ENCODE results near the gene MAPRE2. TPM values are rescaled to one million over a fixed set of nuclear protein-coding genes. Genes with fewer than 3 reads are reported as not detected.
"Not testable (repeated sequence)": the region's sequence is repeated elsewhere in the genome, so short reads cannot be mapped to it uniquely, and the experiment has no call there.

The MAPRE2 gene
- total RNA-seq, 1 experiment from 2014 or later: 23.1 TPM

GRCh38 chr18:35153609-35154272 lies 112.5 kb downstream of the MAPRE2 start:
- no peak for DNase-seq (ENCODE audit: low spot score)

GRCh38 chr18:35155398-35156117 lies 114.3 kb downstream of the MAPRE2 start:
- no peak for DNase-seq (ENCODE audit: low spot score)

GRCh38 chr18:35157181-35157580 lies 116.0 kb downstream of the MAPRE2 start:
- DNase-seq (ENCODE audit: low spot score): no peak

DNA sequence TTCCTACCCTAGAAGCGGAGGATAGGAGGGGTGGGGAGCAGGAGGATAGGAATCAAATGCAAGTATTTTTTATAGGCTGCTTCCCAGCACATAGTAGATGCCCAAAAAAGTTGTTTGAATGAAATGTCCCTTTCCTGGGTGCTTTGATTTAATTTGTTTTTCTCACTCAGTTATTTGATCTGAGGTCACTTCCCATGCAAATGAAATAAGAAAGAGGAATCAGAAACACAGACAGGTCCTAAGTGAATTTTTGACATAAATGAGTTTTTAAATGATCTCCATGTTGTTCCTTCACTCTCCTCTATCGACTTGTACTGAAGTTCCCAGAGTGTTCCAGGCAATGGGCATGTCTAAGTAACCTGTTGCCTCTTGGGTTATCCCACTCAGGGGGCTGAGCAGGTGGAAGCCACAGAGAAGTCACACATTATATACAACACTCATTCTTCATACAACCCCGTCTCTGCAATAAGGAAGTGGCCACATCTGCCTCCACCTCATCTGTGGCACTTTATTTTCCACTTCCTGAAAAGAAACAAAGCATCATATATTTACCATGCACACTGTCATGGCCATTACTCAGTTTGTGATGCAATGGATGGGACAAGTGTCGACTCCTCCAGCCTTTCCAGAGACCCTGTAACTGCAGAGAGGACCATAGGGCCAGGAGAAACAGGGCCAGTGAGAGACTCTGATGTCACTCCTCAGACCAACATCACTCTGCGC lies 117.7 kb downstream of the MAPRE2 start:
- no peak for DNase-seq (ENCODE audit: low spot score)

DNA sequence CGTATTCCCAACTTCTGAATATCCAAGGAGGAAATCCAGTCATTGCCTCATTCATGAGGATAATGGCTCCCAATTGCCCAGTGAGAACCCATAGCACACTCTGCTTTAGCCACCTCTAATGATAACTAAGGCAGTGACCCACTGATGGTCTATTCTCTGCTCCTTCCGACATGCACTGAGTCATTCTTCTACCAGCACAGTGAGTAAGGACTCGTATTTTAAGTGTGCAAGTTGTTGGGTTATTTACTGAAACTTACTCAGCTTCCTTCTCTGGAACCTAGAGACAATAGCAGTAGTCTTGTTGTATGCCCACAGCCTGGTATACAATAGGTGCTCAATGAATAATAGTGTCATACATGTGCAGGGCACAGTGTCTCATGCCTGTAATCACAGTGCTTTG lies 118.6 kb downstream of the MAPRE2 start:
- no peak for DNase-seq (ENCODE audit: low spot score)

- DNase-seq (ENCODE audit: low spot score): no peak
Observed at GRCh38 chr18:35161485-35161884, 120.3 kb downstream of the MAPRE2 start.

GRCh38 chr18:35161934-35162333 lies 120.7 kb downstream of the MAPRE2 start:
- DNase-seq (ENCODE audit: low spot score): no peak

GRCh38 chr18:35163014-35163539 lies 121.9 kb downstream of the MAPRE2 start:
- no peak for DNase-seq (ENCODE audit: low spot score)

- no peak for DNase-seq (ENCODE audit: low spot score)
Observed at GRCh38 chr18:35163721-35164120, 122.5 kb downstream of the MAPRE2 start.

DNA sequence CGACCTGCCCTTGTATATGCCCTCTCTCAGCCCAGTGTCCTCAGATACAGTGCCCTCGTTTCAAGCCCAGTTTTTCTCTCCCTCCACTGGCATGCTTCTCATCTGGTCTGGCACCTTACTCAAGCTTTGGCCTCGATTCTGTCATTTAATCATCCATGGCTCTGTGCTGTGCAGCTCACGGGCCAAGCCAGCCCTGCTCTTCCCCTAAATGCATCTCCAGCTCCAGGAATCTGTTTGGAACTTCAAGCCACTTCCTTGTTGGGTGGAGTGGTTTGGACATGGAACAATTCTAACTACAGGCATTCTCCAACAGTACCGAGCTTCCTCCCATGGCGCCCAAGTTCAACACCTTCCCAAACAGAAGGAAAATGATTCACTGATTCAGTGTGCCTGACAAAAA lies 122.9 kb downstream of the MAPRE2 start:
- no peak for DNase-seq (ENCODE audit: low spot score)

DNA sequence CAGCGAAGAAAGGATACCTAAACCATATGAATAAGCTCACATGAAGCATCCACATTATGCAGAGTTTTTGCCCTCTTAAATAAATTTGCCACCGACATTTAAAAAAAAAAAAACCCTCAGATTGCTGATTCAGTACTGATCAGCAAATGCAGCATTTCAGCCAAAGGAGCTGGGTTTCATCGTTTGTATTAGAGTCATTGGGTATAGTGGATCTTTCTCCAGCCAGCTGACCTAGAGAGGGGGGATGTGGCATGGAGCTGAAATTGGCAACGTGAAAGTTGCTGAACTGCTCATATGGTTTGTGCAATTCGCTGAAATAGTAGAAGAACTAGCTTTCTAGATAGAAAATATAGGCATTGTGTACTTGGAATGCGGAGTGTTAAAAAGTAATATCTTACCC lies 126.1 kb downstream of the MAPRE2 start:
- no peak for DNase-seq (ENCODE audit: low spot score)

GRCh38 chr18:35167857-35168256 lies 126.6 kb downstream of the MAPRE2 start:
- DNase-seq (ENCODE audit: low spot score): no peak

DNA sequence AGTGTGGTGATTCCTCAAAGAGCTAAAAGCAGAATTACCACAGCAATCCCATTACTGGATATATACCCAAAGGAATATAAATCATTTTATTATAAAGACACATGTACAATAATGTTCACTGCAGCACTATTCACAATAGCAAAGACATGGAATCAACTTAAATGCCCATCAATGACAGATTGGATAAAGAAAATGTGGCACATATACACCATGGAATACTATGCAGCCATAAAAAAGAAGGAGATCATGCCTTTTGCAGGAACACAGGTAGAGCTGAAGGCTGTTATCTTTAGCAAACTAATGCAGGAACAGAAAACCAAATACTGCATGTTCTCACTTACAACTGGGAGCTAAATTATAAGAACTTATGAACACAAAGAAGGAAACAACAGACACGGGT lies 129.1 kb downstream of the MAPRE2 start:
- not testable (repeated sequence) for DNase-seq (ENCODE audit: low spot score)

DNA sequence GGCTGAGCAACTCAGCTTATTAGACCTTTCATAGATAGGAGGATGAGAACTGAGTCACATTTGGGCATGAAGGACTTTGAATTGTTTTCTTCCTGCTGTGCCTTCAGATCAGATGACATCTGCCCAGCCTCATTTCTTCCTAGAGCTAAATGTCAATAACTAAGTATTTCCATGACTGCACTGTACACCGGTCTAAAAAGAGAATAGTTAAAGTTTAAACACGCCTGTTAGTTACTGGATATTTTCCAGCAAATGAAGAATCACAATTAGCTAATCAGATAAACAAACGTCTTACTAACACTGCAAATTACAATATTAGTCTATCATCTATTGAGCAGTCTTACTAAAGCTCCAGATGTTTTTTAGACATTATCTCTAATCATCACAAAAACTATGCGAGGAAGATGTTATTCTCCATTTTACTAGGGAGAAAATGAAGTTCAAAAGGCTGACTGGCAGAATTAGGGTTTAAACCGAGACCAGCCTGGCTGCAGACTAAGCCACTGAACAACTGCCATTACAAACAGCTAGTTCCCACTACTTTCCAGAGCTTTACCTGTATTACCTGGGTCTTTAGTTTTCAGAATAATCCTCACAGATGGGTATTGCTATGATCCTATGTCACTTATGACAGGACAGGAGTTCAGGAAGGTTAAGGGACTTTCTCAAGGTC lies 130.2 kb downstream of the MAPRE2 start:
- no peak for DNase-seq (ENCODE audit: low spot score)

GRCh38 chr18:35172009-35172408 lies 130.8 kb downstream of the MAPRE2 start:
- DNase-seq (ENCODE audit: low spot score): no peak

GRCh38 chr18:35172451-35173035 lies 131.3 kb downstream of the MAPRE2 start:
- DNase-seq (ENCODE audit: low spot score): no peak

DNA sequence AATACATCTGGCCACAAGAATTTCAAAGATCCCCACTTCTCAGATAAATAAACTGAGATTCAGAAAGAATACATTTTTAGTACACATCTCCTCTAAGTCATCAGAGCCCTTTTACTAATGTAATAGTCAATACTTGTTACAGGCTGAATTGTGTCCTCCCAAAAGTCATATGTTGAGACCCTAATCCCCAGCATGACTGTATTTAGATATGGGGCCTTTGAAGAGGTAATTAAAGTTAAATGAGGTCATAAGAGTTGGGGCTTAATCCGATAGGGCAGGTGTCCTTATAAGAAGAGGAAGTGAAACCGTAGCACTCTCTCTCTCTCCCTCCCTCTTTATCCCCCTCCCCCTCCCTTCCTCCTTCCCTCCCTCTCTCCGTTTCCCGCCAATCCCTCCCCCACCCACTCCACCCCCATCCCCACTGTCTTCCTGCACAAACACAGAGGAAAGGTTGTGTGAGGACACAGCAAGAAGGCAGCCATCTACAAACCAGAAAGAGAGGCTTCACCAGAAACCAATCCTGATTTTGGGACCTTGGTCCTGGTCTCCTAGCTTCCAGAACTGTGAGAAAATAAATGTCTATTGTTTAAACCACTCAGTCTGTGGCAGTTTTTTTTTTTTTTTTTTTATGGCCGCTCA lies 133.0 kb downstream of the MAPRE2 start:
- DNase-seq (ENCODE audit: low spot score): no peak

- DNase-seq (ENCODE audit: low spot score): no peak
Observed at GRCh38 chr18:35174745-35175144, 133.5 kb downstream of the MAPRE2 start.

DNA sequence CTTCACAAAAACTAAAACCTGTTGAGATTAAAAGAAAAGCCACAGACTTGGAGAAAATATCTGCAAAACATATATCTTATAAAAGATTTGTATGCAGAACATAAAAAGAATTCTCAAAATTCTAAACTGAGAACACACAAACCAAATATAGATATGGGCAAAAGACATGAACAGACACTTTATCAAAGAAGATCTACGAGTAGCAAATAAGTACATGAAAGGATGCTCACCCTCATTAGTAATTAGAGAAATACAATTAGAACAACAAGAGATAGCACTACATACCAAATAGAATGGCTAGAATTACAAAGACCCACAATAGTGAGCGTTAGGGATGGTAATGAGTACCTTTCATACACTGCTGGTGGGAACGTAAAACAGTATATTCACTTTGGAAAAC lies 135.7 kb downstream of the MAPRE2 start:
- no peak for DNase-seq (ENCODE audit: low spot score)

DNA sequence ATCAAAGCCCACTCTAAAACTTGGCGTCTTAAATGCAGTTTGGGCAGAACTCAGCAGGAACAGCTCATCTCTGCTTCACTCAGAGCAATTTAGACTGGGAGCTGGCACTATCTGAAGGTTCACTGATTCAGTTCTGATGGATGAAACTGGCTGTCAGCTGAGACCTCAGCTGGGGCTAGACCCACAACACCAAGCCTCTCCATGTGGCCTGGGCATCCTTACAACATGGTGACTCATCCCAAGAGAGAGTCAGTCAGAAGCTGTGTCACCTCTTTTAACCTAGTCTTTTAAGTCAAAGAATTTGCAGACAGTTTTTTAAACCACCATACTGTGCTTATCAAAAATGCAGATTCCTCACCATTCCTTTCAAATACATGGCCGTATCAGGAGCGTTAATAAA lies 137.0 kb downstream of the MAPRE2 start:
- DNase-seq (ENCODE audit: low spot score): peak; percentile 91

DNA sequence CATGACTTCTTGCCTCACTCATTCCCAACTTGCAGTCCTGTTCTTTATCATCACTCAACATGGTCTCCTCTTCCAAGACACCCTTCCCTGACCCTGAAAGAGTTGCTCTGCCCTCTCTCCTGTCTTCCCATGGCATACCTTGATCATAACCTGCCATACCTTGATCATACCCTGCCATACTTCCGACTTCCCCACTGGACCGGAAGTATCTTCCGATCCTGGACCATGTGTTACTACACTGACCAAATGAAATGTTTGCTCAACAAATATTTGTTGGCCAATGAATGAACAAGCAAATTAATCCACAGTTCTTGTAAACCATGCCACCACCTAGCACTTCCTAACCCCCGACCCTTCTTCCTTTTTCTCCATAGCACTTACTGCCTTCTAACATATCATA lies 138.7 kb downstream of the MAPRE2 start:
- no peak for DNase-seq (ENCODE audit: low spot score)
